GM21515 (cell line): ENCODE measurements around the gene ADGRG3.
"Not testable (repeated sequence)": the region's sequence is repeated elsewhere in the genome, so short reads cannot be mapped to it uniquely, and the experiment has no call there.

Source experiments
- ATAC-seq: cut with Tn5 transposase; IDR thresholded peaks from one replicate; pipeline ENCODE4 v1.9.1; 2021; ENCODE audit not compliant: unreplicated experiment

Gene ADGRG3

GRCh38 chr16:57712569-57712968 lies 44.5 kb downstream of the ADGRG3 start:
- not testable (repeated sequence) for ATAC-seq

- no peak for ATAC-seq
Measured at GRCh38 chr16:57713596-57713995, 45.5 kb downstream of the ADGRG3 start.

GRCh38 chr16:57714047-57714446 lies 45.9 kb downstream of the ADGRG3 start:
- no peak for ATAC-seq

GRCh38 chr16:57720142-57720575 lies 52.1 kb downstream of the ADGRG3 start:
- ATAC-seq = no peak

- no peak for ATAC-seq
Measured at GRCh38 chr16:57721356-57722209, 53.5 kb downstream of the ADGRG3 start.

- ATAC-seq = no peak
Measured at GRCh38 chr16:57722210-57722499, 54.0 kb downstream of the ADGRG3 start.

GRCh38 chr16:57722651-57723050 lies 54.5 kb downstream of the ADGRG3 start:
- no peak for ATAC-seq

GRCh38 chr16:57723170-57723569 lies 55.1 kb downstream of the ADGRG3 start:
- no peak for ATAC-seq

- no peak for ATAC-seq
Measured at GRCh38 chr16:57724531-57724930, 56.4 kb downstream of the ADGRG3 start.

- ATAC-seq = no peak
Measured at GRCh38 chr16:57725151-57725550, 57.0 kb downstream of the ADGRG3 start.

- no peak for ATAC-seq
Measured at GRCh38 chr16:57725554-57725953, 57.4 kb downstream of the ADGRG3 start.

- no peak for ATAC-seq
Measured at GRCh38 chr16:57725976-57726375, 57.9 kb downstream of the ADGRG3 start.

GRCh38 chr16:57726433-57726947 lies 58.4 kb downstream of the ADGRG3 start:
- ATAC-seq = no peak

GRCh38 chr16:57727610-57728009 lies 59.5 kb downstream of the ADGRG3 start:
- no peak for ATAC-seq

- no peak for ATAC-seq
Measured at GRCh38 chr16:57728336-57729181, 60.5 kb downstream of the ADGRG3 start.

GRCh38 chr16:57729182-57729484 lies 61.0 kb downstream of the ADGRG3 start:
- no peak for ATAC-seq

GRCh38 chr16:57729852-57730251 lies 61.7 kb downstream of the ADGRG3 start:
- not testable (repeated sequence) for ATAC-seq

- ATAC-seq = no peak
Measured at GRCh38 chr16:57730771-57731730, 62.9 kb downstream of the ADGRG3 start.

- no peak for ATAC-seq
Measured at GRCh38 chr16:57732037-57732436, 63.9 kb downstream of the ADGRG3 start.

GRCh38 chr16:57732714-57733113 lies 64.6 kb downstream of the ADGRG3 start:
- no peak for ATAC-seq
